Upper lobe of left lung (tissue), 6 donors: ENCODE data around the gene EMC8. TPM values are rescaled to one million over a fixed set of nuclear protein-coding genes. Genes with fewer than 3 reads are reported as not detected.
"Not testable (repeated sequence)": the region's sequence is repeated elsewhere in the genome, so short reads cannot be mapped to it uniquely, and the experiment has no call there.

ENCODE experiments used
- ATAC-seq, 2 donors: fragments of 200-7000 bp; cut with Tn5 transposase; one replicate each; pipeline ENCODE4 v1.9.1; 2022; ENCODE audit warnings: mild to moderate bottlenecking in 2 of 2, moderate library complexity in 2 of 2; ENCODE audit not compliant: low FRiP score in 2 of 2
- DNase-seq, 2 donors: peaks; one replicate each; pipeline ENCODE4 v3.0.0-alpha.2; 2019 to 2020
- H3K27ac ChIP-seq, 4 donors: fragments of 200-600 bp; sonication (generic); one replicate each; pipeline ENCODE4 v1.5.1; 2016 to 2019
- H3K27me3 ChIP-seq, 4 donors: fragments of 200-600 bp; sonication (generic); one replicate each; pipeline ENCODE4 v1.5.1; 2017 to 2019
- H3K36me3 ChIP-seq, 4 donors: fragments of 200-600 bp; sonication (generic); one replicate each; pipeline ENCODE4 v1.5.1; 2016 to 2019
- H3K4me1 ChIP-seq, 4 donors: fragments of 200-600 bp; sonication (generic); one replicate each; pipeline ENCODE4 v1.5.1; 2018 to 2019
- H3K4me3 ChIP-seq, 4 donors: fragments of 200-600 bp; sonication (generic); one replicate each; pipeline ENCODE4 v1.5.1; 2017 to 2019; ENCODE audit warnings: mild to moderate bottlenecking in 2 of 4, moderate library complexity in 1 of 4
- H3K9me3 ChIP-seq, 4 donors: fragments of 200-600 bp; sonication (generic); one replicate each; pipeline ENCODE4 v1.5.1; 2018 to 2019
- EP300 ChIP-seq, 4 donors: sonication (generic); formaldehyde crosslinking; IDR thresholded peaks; one replicate each; pipeline ENCODE4 v1.5.1; 2017; ENCODE audit warnings: antibody characterized with exemption in 4 of 4, control low read depth in 2 of 4
- POLR2A ChIP-seq, 4 donors: fragments of 450-650 bp; IDR thresholded peaks; one replicate each; pipeline ENCODE4 v1.5.1; 2016 to 2017; ENCODE audit warnings: antibody characterized with exemption in 4 of 4, mild to moderate bottlenecking in 2 of 4
- POLR2AphosphoS5 ChIP-seq, 2 donors: sonication (generic); formaldehyde crosslinking; IDR thresholded peaks; one replicate each; pipeline ENCODE4 v1.5.1; 2017; ENCODE audit warnings: antibody characterized with exemption in 2 of 2
- WGBS, 2 donors: methylation state at CpG; one replicate each; pipeline ENCODE4 v1.1.5; 2017 to 2018; 5-methylcytosine and 5-hydroxymethylcytosine counted together
- total RNA-seq, 6 donors: library from RNA; depleted of rRNA in 4 of 6; stranded (reverse); fragments of >200 nt in 4 of 6; gene quantifications; one replicate each; pipeline versions ENCODE4 v1.1.0 to v1.2.1, GENCODE V29; 2016 to 2021
- TF ChIP-seq, protein P1 (sequence below), 6 experiments: fragments of 450-650 bp in 4 of 6; fragments of 200-600 bp in 2 of 6; sonication (generic) in 2 of 6; IDR thresholded peaks; one replicate each; pipeline ENCODE4 v1.5.1; 2016 to 2019; ENCODE audit warnings: antibody characterized with exemption in 6 of 6
- donor health status: DM: no; HTN: no; CAD: no; lungs with moderate emphysema.
- donor health status: DM: no; HTN: yes; CAD: no; lungs with severe emphysema.

Gene EMC8
- total RNA-seq, 6 donors from 2014 or later: 15.8 to 39.8 (median 25.6) TPM

DNA sequence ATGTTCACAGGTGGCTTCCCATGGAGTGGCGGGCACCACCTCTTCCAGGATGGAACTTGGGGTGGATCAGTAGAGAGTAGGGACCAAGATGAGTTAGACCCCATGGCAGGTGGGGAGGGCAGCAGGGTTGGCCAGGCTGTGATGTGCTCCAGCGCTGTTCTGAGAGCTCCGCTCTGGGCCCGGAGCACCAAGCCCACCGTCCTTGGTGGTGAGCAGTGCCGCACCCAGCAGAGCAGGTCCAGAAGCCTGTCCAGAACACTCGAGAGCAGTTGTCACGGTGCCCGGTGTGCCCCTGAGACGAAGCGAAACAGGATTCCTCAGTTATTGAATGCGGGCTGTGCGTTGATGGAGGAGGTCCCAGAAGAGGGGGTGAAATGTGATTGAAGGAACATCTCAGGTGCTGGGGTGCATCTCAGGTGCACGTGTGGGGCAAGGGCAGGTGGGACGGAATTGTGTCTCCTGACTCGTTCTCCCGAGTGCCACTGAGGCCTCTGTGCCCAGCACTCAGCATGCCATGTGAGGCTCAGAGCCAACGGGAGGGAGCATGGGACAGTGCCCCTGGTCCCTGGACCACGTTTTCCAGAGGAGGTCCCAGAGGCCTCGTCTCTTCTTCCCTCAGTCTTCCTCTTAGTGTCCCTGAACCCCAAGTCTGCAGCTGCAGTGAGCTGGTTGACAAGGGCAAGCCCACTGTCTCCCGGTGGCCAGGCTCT, 39.7 kb upstream of the EMC8 start:
- ATAC-seq (no peak), DNase-seq (no peak)
- TF ChIP-seq, protein P1, sequence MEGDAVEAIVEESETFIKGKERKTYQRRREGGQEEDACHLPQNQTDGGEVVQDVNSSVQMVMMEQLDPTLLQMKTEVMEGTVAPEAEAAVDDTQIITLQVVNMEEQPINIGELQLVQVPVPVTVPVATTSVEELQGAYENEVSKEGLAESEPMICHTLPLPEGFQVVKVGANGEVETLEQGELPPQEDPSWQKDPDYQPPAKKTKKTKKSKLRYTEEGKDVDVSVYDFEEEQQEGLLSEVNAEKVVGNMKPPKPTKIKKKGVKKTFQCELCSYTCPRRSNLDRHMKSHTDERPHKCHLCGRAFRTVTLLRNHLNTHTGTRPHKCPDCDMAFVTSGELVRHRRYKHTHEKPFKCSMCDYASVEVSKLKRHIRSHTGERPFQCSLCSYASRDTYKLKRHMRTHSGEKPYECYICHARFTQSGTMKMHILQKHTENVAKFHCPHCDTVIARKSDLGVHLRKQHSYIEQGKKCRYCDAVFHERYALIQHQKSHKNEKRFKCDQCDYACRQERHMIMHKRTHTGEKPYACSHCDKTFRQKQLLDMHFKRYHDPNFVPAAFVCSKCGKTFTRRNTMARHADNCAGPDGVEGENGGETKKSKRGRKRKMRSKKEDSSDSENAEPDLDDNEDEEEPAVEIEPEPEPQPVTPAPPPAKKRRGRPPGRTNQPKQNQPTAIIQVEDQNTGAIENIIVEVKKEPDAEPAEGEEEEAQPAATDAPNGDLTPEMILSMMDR (IDR thresholded peaks at IDR 0.05): no peak
- TF ChIP-seq POLR2A (IDR thresholded peaks at IDR 0.05): no peak
- TF ChIP-seq POLR2AphosphoS5 (IDR thresholded peaks at IDR 0.05): no peak
- no peak for TF ChIP-seq EP300 (IDR thresholded peaks at IDR 0.05)
- Histone ChIP-seq H3K4me3 (no peak overlapping the region), H3K36me3 (no peaks in the 10 kb centered on the region), H3K27me3 (no peaks in the 10 kb centered on the region), H3K27ac (no peak overlapping the region), H3K9me3 (no peaks in the 10 kb centered on the region), H3K4me1 (peaks cover 0 to 6% (median 4%) of the 10 kb centered on the region in 4 donors)
- 93% methylated on average over 19 to 21 of the region's 21 CpGs for WGBS, 2 donors

DNA sequence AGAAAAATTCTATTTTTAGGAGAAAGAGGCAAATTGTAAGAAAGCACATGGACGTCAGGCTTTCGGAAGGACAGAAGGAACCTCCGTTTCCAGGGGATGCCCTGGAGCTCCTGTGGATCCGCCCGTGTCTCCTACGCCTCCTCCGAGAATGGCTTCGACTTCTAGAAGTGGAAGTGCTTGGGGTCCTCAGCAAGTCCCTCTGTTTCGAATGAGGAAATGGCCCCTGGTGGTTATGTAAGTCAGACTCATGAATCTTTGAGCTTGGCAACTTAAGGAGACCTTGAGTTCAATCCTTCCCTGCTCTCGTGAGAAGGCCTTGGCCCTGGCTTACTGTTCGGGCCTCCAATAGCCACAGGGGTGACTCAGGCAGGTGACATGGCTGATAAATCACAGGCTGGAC, 39.0 kb upstream of the EMC8 start:
- DNase-seq: peak in 1 of 2 donors; percentile 39
- TF ChIP-seq, protein P1 (IDR thresholded peaks at IDR 0.05): no peak
- TF ChIP-seq EP300 (IDR thresholded peaks at IDR 0.05) (no peak), POLR2AphosphoS5 (IDR thresholded peaks at IDR 0.05) (no peak), POLR2A (IDR thresholded peaks at IDR 0.05) (no peak)

DNA sequence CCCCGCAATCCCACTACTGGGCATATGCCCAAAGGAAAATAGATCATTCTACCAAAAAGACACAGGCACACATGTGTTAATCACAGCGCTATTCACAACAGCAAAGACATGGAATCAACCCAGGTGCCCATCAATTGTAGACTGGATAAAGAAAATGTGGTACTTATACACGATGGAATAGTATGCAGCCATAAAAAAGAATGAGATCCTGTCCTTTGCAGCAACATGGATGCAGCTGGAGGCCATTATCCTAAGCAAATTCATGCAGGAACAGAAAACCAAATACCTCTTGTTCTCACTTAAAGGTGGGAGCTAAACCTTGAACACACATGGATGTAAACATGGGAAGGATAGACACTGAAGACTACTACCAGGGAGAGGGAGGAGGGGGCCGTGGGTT, 38.3 kb upstream of the EMC8 start:
- not testable (repeated sequence) for H3K9me3 ChIP-seq, H3K4me3 ChIP-seq, H3K36me3 ChIP-seq, ATAC-seq, H3K27me3 ChIP-seq, DNase-seq, H3K27ac ChIP-seq
- H3K4me1 ChIP-seq: peaks cover 3 to 15% (median 4%) of the 10 kb centered on the region in 4 donors
- WGBS, 2 donors: 88 to 89% methylated on average over 4 of the region's 4 CpGs

More for the DNA sequence above, 39.0 kb upstream of the EMC8 start:
- no peaks in the 10 kb centered on the region for H3K9me3 ChIP-seq
- peaks cover 0 to 10% (median 4%) of the 10 kb centered on the region in 4 donors for H3K4me1 ChIP-seq
- no peak overlapping the region for H3K4me3 ChIP-seq
- 66 to 73% methylated on average over 11 of the region's 11 CpGs for WGBS, 2 donors
- ATAC-seq: peak in 1 of 2 donors; percentile 42
- H3K36me3 ChIP-seq: no peaks in the 10 kb centered on the region
- no peak overlapping the region for H3K27ac ChIP-seq
- H3K27me3 ChIP-seq: no peaks in the 10 kb centered on the region

DNA sequence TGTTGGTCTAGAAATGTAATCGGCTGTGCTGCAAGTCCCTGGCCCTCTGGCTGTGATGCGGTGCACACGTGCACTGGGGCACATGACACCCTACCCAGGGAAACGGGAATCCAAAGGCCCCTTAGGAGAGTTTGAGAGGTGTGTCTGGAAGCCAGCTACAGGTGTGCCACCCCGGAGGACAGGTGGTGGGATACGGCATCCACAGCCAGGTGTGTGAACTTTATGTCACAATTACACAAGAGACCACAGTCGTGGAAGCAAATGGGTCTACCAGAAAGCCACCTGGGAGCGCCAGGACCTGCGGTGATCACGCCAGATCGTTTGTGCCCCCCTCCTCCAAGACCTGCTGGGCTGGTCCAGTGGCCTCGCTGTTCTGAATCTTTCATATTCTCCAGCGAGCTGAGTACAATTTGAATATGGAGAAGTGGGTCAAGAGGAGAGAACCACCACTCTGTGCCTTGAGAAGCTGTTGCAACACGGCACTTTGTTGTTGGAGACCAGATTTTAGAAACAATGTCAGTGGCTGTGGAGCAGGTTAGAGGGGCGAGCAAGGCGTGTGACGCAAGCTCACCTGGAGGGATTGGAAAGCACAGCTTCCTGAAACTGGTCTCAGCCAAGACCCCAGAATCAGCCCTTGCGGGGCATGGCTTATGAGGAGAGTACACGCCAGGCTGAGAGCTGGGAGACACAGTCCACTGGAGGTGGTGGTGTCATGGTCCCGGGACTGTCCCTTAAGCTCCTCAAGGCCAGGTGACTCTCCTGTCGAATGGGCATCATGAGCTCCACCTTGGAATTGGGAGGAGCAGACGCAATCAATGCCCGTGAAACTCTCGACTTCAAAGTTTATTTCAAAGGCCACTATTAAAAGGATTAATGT, 37.6 kb upstream of the EMC8 start:
- H3K36me3 ChIP-seq: no peaks in the 10 kb centered on the region
- H3K4me1 ChIP-seq: peaks cover 3 to 15% (median 4%) of the 10 kb centered on the region in 4 donors
- no peaks in the 10 kb centered on the region for H3K27me3 ChIP-seq
- H3K27ac ChIP-seq: peak overlapping the region in 1 of 4 donors; percentile 7
- no peaks in the 10 kb centered on the region for H3K9me3 ChIP-seq
- ATAC-seq (peak; percentile 24 to 70), DNase-seq (peak in 1 of 2 donors; percentile 67)
- TF ChIP-seq POLR2AphosphoS5 (IDR thresholded peaks at IDR 0.05) (peak in 1 of 2 donors; percentile 12), POLR2A (IDR thresholded peaks at IDR 0.05) (no peak), EP300 (IDR thresholded peaks at IDR 0.05) (peak in 1 of 4 donors; percentile 64)
- TF ChIP-seq, protein P1 (IDR thresholded peaks at IDR 0.05): no peak
- WGBS, 2 donors: 49 to 65% methylated on average over 17 to 24 of the region's 24 CpGs
- H3K4me3 ChIP-seq: no peak overlapping the region

DNA sequence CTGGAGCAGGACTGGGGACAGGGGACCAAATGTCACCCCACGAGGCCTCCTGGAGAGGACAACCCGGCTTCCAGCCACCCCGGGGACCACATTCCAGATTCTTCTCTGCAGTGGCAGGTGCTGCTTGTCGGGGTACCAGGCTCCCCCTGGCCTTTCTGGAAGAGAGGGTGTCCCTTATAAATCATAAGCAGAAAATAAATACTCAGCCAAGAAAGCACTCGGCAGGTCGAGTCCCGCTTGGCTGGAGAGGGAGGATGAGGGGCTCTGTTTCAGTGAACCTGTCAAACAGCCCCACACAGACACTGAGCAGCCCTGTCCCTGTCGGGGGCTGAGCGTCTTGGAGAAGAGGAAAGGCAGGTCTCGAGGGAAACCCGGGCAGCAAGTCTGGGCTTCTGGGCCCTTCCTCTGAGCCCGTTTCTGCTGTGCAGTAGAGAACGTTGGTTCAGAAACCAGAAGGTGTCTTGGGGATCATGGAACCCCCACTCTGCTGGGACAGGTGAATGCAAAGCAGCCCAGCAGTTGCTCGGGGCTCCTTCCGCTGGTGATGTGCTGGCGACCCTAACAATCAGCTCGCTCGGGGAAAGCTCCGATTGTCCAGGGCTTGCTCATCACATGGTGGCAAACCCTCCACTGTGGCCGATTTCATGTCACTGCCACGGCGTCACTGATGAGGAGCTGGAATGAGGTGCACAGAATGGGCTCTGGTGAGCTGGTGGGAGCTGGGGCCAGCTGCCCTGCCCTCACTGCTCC, 36.8 kb upstream of the EMC8 start:
- Histone ChIP-seq H3K27me3 (no peaks in the 10 kb centered on the region), H3K36me3 (no peaks in the 10 kb centered on the region), H3K27ac (no peak overlapping the region), H3K9me3 (no peaks in the 10 kb centered on the region), H3K4me1 (peaks cover 3 to 15% (median 4%) of the 10 kb centered on the region in 4 donors), H3K4me3 (no peak overlapping the region)
- ATAC-seq (no peak), DNase-seq (no peak)
- WGBS, 2 donors: 61 to 73% methylated on average over 7 to 21 of the region's 22 CpGs
- TF ChIP-seq POLR2AphosphoS5 (IDR thresholded peaks at IDR 0.05) (no peak), EP300 (IDR thresholded peaks at IDR 0.05) (no peak), POLR2A (IDR thresholded peaks at IDR 0.05) (no peak)
- TF ChIP-seq, protein P1 (IDR thresholded peaks at IDR 0.05): no peak
